Measurements from ENCODE around the gene LRCOL1.

Gene LRCOL1

GRCh38 chr12:132569856-132570480, 40.4 kb downstream of the LRCOL1 start:
- no peaks in the 10 kb centered on the region for H3K27me3 ChIP-seq (replicated peaks in 2 of 5; ENCODE audit: control insufficient read depth in 4 of 5, insufficient read depth in 5 of 5, low read length in 4 of 5)
- no peak for DNase-seq
- no peak overlapping the region for H3K4me3 ChIP-seq (ENCODE audit: control insufficient read depth in 1 of 7, extremely low read depth in 1 of 7, insufficient read depth in 4 of 7, low read depth in 2 of 7, low read length in 6 of 7)
- no peak overlapping the region for H3K27ac ChIP-seq (ENCODE audit: insufficient read depth in 1 of 2, low read depth in 1 of 2, low read length in 2 of 2, poor library complexity in 1 of 2, severe bottlenecking in 2 of 2)
- H3K36me3 ChIP-seq (ENCODE audit: control insufficient read depth in 4 of 4, insufficient read depth in 4 of 4, low read length in 3 of 4) = peaks cover 0 to 93% (median 61%) of the 10 kb centered on the region in 4 experiments
- H3K4me1 ChIP-seq (ENCODE audit: control extremely low read depth in 1 of 4, control insufficient read depth in 4 of 4, insufficient read depth in 4 of 4, low read length in 3 of 4) = no peaks in the 10 kb centered on the region
- H3K9me3 ChIP-seq (ENCODE audit: control extremely low read depth in 1 of 5, control insufficient read depth in 4 of 5, insufficient read depth in 2 of 5, low read depth in 1 of 5, low read length in 4 of 5) = no peaks in the 10 kb centered on the region
- ChIA-PET POLR2A (no interaction called here), CTCF (interaction anchor here (1.0 to 4.0 kb wide), 3 partner anchors 9 to 155 kb away, joined by 3 to 17 read pairs (median 6); no protein-coding TSS in a partner anchor)
- over 99% methylated on average over 44 of the region's 55 CpGs for WGBS (ENCODE audit: insufficient coverage)

- H3K4me3 ChIP-seq (ENCODE audit: control insufficient read depth in 1 of 7, extremely low read depth in 1 of 7, insufficient read depth in 4 of 7, low read depth in 2 of 7, low read length in 6 of 7) = no peak overlapping the region
- H3K9me3 ChIP-seq (ENCODE audit: control extremely low read depth in 1 of 5, control insufficient read depth in 4 of 5, insufficient read depth in 2 of 5, low read depth in 1 of 5, low read length in 4 of 5) = no peaks in the 10 kb centered on the region
- peaks cover 0 to 90% (median 57%) of the 10 kb centered on the region in 4 experiments for H3K36me3 ChIP-seq (ENCODE audit: control insufficient read depth in 4 of 4, insufficient read depth in 4 of 4, low read length in 3 of 4)
- no peaks in the 10 kb centered on the region for H3K4me1 ChIP-seq (ENCODE audit: control extremely low read depth in 1 of 4, control insufficient read depth in 4 of 4, insufficient read depth in 4 of 4, low read length in 3 of 4)
- 88% methylated on average over 15 of the region's 17 CpGs for WGBS (ENCODE audit: insufficient coverage)
- DNase-seq = no peak
- H3K27ac ChIP-seq (ENCODE audit: insufficient read depth in 1 of 2, low read depth in 1 of 2, low read length in 2 of 2, poor library complexity in 1 of 2, severe bottlenecking in 2 of 2) = no peak overlapping the region
- H3K27me3 ChIP-seq (replicated peaks in 2 of 5; ENCODE audit: control insufficient read depth in 4 of 5, insufficient read depth in 5 of 5, low read length in 4 of 5) = no peaks in the 10 kb centered on the region
- ChIA-PET CTCF (interaction anchor here (1.2 to 4.0 kb wide), 3 partner anchors 8 to 154 kb away, joined by 3 to 17 read pairs (median 6); no protein-coding TSS in a partner anchor), POLR2A (interaction anchor here (0.6 kb wide), 2 partner anchors 30 to 90 kb away, joined by 3 to 5 read pairs; no protein-coding TSS in a partner anchor)
These were observed 41.4 kb downstream of the LRCOL1 start for GRCh38 chr12:132568826-132569480.

GRCh38 chr12:132568301-132568700, 42.1 kb downstream of the LRCOL1 start:
- H3K27me3 ChIP-seq (replicated peaks in 2 of 5; ENCODE audit: control insufficient read depth in 4 of 5, insufficient read depth in 5 of 5, low read length in 4 of 5) = no peaks in the 10 kb centered on the region
- ChIA-PET CTCF (interaction anchor here (1.0 to 4.0 kb wide), 4 partner anchors 7 to 153 kb away, joined by 3 to 17 read pairs (median 4); no protein-coding TSS in a partner anchor), POLR2A (interaction anchor here (0.6 kb wide), 1 partner anchor 89 kb away, joined by 3 read pairs; no protein-coding TSS in a partner anchor)
- H3K36me3 ChIP-seq (ENCODE audit: control insufficient read depth in 4 of 4, insufficient read depth in 4 of 4, low read length in 3 of 4) = peaks cover 0 to 85% (median 54%) of the 10 kb centered on the region in 4 experiments
- H3K9me3 ChIP-seq (ENCODE audit: control extremely low read depth in 1 of 5, control insufficient read depth in 4 of 5, insufficient read depth in 2 of 5, low read depth in 1 of 5, low read length in 4 of 5) = no peaks in the 10 kb centered on the region
- no peaks in the 10 kb centered on the region for H3K4me1 ChIP-seq (ENCODE audit: control extremely low read depth in 1 of 4, control insufficient read depth in 4 of 4, insufficient read depth in 4 of 4, low read length in 3 of 4)
- H3K4me3 ChIP-seq (ENCODE audit: control insufficient read depth in 1 of 7, extremely low read depth in 1 of 7, insufficient read depth in 4 of 7, low read depth in 2 of 7, low read length in 6 of 7) = no peak overlapping the region
- H3K27ac ChIP-seq (ENCODE audit: insufficient read depth in 1 of 2, low read depth in 1 of 2, low read length in 2 of 2, poor library complexity in 1 of 2, severe bottlenecking in 2 of 2) = no peak overlapping the region
- no peak for DNase-seq
- WGBS (ENCODE audit: insufficient coverage) = 93% methylated on average over 9 of the region's 16 CpGs

DNA sequence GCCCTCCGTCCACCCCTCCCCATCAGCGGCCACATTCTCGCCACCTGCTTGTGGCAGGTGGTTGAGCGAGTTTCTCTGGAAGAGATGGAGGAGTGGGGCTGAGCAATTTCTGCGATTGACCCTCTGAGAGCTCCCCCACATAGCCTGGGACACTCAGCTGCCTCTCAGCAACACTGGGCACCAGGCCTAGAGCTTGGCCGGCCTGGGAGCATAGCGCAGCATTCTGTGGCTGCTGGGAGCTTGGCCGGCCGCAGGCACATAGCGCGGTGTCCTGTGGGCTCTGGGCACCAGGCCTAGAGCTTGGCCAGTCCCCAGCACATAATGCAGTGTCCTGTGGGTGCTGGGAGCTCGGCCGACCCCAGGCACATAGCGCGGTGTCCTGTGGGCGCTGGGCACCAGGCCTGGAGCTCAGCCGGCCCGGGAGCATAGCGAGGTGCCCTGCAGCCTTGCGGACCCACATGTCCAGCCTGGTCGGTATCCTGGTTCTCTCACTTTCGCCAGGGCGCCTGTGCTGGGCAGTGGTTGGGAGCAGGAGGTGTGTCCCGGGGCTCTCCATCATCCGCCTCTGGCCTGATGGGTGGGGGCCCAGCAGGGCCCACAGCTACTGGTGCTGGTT, 43.8 kb downstream of the LRCOL1 start:
- POLR2A ChIA-PET = no interaction called here
- CTCF ChIA-PET = interaction anchor here (0.8 to 4.0 kb wide), 2 partner anchors 62 to 152 kb away, joined by 3 to 17 read pairs; no protein-coding TSS in a partner anchor
- H3K36me3 ChIP-seq (ENCODE audit: control insufficient read depth in 4 of 4, insufficient read depth in 4 of 4, low read length in 3 of 4) = peaks cover 0 to 69% (median 44%) of the 10 kb centered on the region in 4 experiments
- no peak for DNase-seq
- no peaks in the 10 kb centered on the region for H3K9me3 ChIP-seq (ENCODE audit: control extremely low read depth in 1 of 5, control insufficient read depth in 4 of 5, insufficient read depth in 2 of 5, low read depth in 1 of 5, low read length in 4 of 5)
- no peak overlapping the region for H3K27ac ChIP-seq (ENCODE audit: insufficient read depth in 1 of 2, low read depth in 1 of 2, low read length in 2 of 2, poor library complexity in 1 of 2, severe bottlenecking in 2 of 2)
- WGBS (ENCODE audit: insufficient coverage) = over 99% methylated on average over 23 of the region's 25 CpGs
- no peaks in the 10 kb centered on the region for H3K27me3 ChIP-seq (replicated peaks in 2 of 5; ENCODE audit: control insufficient read depth in 4 of 5, insufficient read depth in 5 of 5, low read length in 4 of 5)
- H3K4me3 ChIP-seq (ENCODE audit: control insufficient read depth in 1 of 7, extremely low read depth in 1 of 7, insufficient read depth in 4 of 7, low read depth in 2 of 7, low read length in 6 of 7) = no peak overlapping the region
- peaks cover 0 to 6% (median 5%) of the 10 kb centered on the region in 4 experiments for H3K4me1 ChIP-seq (ENCODE audit: control extremely low read depth in 1 of 4, control insufficient read depth in 4 of 4, insufficient read depth in 4 of 4, low read length in 3 of 4)

- Histone ChIP-seq H3K27ac (ENCODE audit: insufficient read depth in 1 of 2, low read depth in 1 of 2, low read length in 2 of 2, poor library complexity in 1 of 2, severe bottlenecking in 2 of 2) (no peak overlapping the region), H3K4me3 (ENCODE audit: control insufficient read depth in 1 of 7, extremely low read depth in 1 of 7, insufficient read depth in 4 of 7, low read depth in 2 of 7, low read length in 6 of 7) (no peak overlapping the region), H3K36me3 (ENCODE audit: control insufficient read depth in 4 of 4, insufficient read depth in 4 of 4, low read length in 3 of 4) (peaks cover 0 to 58% (median 37%) of the 10 kb centered on the region in 4 experiments), H3K27me3 (replicated peaks in 2 of 5; ENCODE audit: control insufficient read depth in 4 of 5, insufficient read depth in 5 of 5, low read length in 4 of 5) (no peaks in the 10 kb centered on the region), H3K9me3 (ENCODE audit: control extremely low read depth in 1 of 5, control insufficient read depth in 4 of 5, insufficient read depth in 2 of 5, low read depth in 1 of 5, low read length in 4 of 5) (no peaks in the 10 kb centered on the region), H3K4me1 (ENCODE audit: control extremely low read depth in 1 of 4, control insufficient read depth in 4 of 4, insufficient read depth in 4 of 4, low read length in 3 of 4) (peaks cover 0 to 18% (median 16%) of the 10 kb centered on the region in 4 experiments)
- DNase-seq = no peak
- WGBS (ENCODE audit: insufficient coverage) = 93% methylated on average over 14 of the region's 18 CpGs
- POLR2A ChIA-PET = no interaction called here
- CTCF ChIA-PET = interaction anchor here (1.2 kb wide), 1 partner anchor 60 kb away, joined by 3 read pairs; no protein-coding TSS in a partner anchor
These were observed 45.0 kb downstream of the LRCOL1 start for GRCh38 chr12:132565365-132565764.

- H3K4me1 ChIP-seq (ENCODE audit: control extremely low read depth in 1 of 4, control insufficient read depth in 4 of 4, insufficient read depth in 4 of 4, low read length in 3 of 4) = peaks cover 0 to 24% (median 23%) of the 10 kb centered on the region in 4 experiments
- 99% methylated on average over 18 of the region's 20 CpGs for WGBS (ENCODE audit: insufficient coverage)
- H3K27me3 ChIP-seq (replicated peaks in 2 of 5; ENCODE audit: control insufficient read depth in 4 of 5, insufficient read depth in 5 of 5, low read length in 4 of 5) = no peaks in the 10 kb centered on the region
- DNase-seq = no peak
- ChIA-PET CTCF (interaction anchor here (0.6 to 1.2 kb wide), 2 partner anchors 59 to 131 kb away, joined by 3 read pairs; no protein-coding TSS in a partner anchor), POLR2A (no interaction called here)
- H3K27ac ChIP-seq (ENCODE audit: insufficient read depth in 1 of 2, low read depth in 1 of 2, low read length in 2 of 2, poor library complexity in 1 of 2, severe bottlenecking in 2 of 2) = no peak overlapping the region
- no peaks in the 10 kb centered on the region for H3K9me3 ChIP-seq (ENCODE audit: control extremely low read depth in 1 of 5, control insufficient read depth in 4 of 5, insufficient read depth in 2 of 5, low read depth in 1 of 5, low read length in 4 of 5)
- H3K36me3 ChIP-seq (ENCODE audit: control insufficient read depth in 4 of 4, insufficient read depth in 4 of 4, low read length in 3 of 4) = peaks cover 0 to 46% (median 31%) of the 10 kb centered on the region in 4 experiments
- H3K4me3 ChIP-seq (ENCODE audit: control insufficient read depth in 1 of 7, extremely low read depth in 1 of 7, insufficient read depth in 4 of 7, low read depth in 2 of 7, low read length in 6 of 7) = no peak overlapping the region
These were observed 46.5 kb downstream of the LRCOL1 start for GRCh38 chr12:132563911-132564310.
